HG03066 (cell line): ENCODE data around the gene ZNF407.
A peak's percentile ranks its signal among the peaks of the same experiment; 100 is the strongest.

Experiments
- ATAC-seq: cut with Tn5 transposase; IDR thresholded peaks from one replicate; pipeline ENCODE4 v1.9.1; 2021; ENCODE audit warnings: low read depth; ENCODE audit not compliant: unreplicated experiment

ZNF407 gene

GRCh38 chr18:74818516-74819175 lies 221.0 kb downstream of the ZNF407 start:
- ATAC-seq = no peak

DNA sequence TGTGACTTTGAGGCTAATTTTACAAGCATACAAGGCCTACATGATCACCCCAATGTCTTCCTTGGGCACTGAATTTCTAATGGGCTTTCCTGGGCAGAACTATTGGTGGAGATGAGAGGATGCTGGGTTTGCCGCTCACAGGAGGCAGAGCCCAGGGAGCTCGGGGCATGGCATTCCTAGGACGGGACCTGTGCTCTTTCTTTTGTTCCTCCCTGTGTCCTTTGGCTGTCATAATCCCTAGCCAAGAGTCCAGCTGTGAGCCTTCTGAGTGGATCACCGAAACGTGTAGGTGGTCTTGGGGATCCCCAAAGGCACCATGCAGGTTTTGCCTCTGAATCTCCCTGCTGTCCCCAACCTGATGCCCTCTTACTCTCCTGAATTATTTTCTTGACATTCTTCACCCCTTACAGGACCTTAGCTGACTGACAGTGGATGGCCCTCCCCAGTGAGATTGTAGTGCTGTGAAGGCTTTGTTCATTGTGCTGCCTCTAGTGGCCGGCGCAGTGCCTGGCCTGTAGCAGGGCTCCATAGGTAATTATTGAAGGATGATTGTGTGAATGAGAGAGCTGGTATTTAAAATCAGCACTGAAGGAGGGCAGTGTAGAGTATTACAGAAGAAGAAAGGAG lies 221.9 kb downstream of the ZNF407 start:
- ATAC-seq = peak; percentile 58

GRCh38 chr18:74820160-74820780 lies 222.6 kb downstream of the ZNF407 start:
- ATAC-seq = no peak

GRCh38 chr18:74825460-74825859 lies 227.8 kb downstream of the ZNF407 start:
- no peak for ATAC-seq

- no peak for ATAC-seq
Observed at GRCh38 chr18:74826572-74826971, 228.9 kb downstream of the ZNF407 start.

DNA sequence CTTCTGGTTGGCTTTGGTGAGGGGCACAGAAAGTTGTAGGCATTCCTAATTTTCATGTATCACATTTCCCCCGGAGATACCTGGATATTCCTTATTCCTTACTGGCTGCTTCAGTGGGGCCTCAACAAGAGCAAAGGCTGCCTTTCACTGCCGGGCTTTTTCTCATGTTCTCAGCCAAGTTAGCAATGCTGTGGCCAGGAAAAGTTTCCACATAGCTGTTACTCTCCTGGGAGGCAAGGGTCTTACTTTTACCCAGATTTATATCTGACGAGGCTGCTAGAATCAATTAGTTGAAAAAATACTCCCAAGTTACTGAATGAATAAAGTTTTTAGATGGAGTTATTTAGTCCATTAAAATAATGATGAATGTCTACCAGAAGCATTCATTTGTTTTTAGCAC lies 230.5 kb downstream of the ZNF407 start:
- no peak for ATAC-seq

GRCh38 chr18:74831571-74832250 lies 234.0 kb downstream of the ZNF407 start:
- ATAC-seq = no peak

DNA sequence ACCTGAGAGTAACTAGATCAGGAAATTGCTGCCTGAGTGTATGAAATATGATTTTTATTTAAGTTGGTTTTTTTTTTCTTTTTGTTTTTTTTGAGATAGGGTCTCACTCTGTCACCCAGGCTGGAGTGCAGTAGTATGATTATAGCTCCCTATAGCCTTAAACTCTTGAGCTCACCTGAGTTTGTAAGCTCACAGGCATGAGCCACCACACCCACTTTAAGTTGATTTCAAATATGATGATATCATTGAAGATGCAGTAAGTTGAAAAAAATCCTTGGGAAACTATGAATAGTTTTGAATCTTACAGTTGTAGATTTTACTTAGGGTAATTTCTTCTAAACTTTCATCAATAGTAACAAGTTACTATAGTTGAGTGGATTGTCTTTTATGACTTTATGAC lies 234.7 kb downstream of the ZNF407 start:
- no peak for ATAC-seq

DNA sequence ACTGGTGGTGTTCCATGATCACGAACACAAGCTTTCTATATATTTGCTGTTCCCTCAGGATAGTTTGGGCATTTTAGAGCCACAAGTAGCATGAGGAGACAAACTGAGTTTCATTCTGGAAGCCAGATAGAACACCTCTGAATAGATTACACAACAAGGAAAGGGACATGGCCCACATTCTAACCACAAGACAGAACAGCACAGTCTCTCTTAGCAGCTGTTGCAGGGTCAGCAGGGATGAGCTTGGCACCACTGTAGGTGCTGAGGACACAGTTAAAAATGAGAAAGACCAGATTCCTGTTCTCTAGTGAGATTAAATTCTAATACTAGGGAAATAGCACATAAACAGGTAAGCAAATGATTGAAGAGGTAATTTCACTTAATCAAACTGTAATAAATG lies 235.3 kb downstream of the ZNF407 start:
- ATAC-seq = no peak

DNA sequence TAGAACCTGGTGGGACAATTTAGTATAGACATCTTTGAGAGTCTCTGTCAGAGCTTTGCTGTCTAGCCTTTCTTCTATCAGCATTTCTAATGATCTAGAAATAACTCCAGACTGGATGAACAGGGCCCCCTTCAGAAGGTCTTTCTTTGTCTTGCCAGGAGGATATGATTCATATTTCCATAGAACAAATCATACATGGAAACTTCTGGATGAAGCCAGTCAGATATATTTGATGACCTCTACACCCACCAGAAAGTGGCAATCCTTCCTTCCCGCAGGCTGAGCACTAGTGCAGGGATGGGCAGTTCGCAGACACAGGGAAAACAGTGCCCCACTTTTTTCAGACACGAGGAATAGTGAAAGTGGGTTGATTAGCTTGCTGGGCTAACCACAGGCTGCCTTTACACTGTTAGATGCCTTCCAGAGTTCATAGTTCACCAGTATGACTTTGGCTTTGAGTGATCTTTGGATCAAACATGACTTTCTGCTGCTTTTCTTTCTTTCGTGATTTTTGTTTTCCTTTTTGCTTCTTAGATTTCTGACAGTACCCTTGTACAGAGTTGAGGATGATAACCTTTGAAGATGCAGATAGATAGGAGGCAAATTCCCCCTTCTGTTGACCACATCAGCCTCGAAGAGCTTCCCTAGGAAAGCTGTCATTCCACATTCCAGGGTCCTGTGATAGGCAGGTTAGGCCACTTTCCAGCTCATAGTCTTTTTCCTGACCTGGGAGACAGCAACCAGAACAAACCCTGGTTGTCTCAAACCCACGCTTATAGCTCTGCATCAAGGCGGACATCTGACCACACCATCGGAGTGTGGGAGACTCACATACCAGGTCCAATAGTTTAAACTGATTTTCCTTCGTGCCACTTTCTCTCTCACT lies 237.0 kb downstream of the ZNF407 start:
- ATAC-seq = no peak

DNA sequence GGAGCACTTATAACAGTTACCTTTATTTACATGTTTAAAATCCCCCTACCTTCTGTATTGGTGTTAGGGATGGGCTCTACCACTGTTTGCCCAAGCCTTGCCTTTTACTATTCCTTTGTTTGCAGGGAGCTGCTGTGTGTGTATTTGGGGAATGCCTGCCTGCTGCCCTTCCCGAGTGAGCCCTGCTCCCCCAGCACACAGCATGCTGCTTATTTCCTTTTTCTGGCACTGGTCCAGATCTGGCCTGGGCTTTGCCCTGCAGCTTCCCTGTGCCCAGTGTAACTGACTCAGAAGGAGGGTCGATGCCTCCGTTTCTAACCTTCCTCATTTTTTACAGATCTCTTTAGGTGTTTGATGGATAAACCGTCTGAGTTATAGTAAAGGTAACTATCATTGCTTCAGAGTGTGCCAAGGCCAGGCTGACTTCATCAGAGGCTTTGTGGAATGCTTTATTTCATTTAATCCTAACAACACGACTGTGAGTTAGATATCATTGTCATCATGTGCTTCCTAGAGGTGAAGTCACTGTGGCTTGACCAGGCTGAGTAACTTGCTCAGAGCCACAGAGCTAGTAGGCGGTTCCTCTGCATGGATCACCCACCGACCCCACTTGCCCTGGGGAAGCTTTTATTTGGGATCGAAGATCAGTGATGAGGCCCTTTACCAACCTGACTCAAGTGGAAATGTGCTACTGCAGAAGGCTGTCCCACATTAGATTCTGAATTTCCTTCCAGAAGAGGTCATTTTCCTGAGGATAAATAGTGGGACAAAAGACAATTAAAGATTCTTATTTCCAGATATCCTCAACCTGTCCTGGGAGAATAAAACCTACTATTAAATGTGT lies 238.8 kb downstream of the ZNF407 start:
- no peak for ATAC-seq

- ATAC-seq = no peak
Observed at GRCh38 chr18:74840492-74841167, 243.0 kb downstream of the ZNF407 start.

GRCh38 chr18:74841248-74841647 lies 243.6 kb downstream of the ZNF407 start:
- ATAC-seq = no peak

DNA sequence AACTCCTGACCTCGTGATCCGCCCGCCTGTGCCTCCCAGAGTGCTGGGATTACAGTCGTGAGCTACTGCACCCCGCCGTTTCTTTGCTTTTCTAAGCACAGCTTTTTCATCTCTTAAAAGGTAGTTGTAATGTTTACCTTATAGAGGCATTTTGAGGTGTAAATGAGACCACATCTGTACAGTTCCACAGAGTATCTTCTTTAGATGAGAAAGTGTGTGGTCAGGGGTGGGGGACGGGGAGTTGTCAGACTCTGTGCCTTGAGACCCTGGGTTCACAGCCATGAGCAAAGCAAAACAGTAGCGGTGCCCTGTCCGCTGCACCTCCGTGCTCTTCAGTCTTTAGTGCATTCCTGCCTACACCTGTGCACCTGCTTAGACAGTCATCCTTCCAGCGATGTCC lies 251.6 kb downstream of the ZNF407 start:
- ATAC-seq = no peak

DNA sequence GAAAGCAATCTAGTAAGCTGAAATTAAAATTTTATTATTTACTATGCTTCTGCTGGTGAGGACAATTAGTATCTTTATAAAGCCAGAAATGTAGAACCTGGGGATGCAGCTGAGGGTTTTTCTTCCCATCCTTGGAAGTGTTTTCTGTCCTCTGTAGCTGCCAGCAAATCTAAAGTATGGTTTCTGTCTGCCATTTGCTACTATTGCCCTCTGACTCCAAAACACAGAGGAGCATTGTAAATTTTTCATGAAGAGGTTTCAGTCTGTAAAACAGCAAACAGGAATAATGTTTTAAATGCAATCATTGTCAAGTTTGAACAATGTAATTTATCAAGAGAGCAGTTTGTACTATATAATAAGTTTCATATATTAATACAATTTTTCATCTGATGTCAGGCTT lies 258.8 kb downstream of the ZNF407 start:
- ATAC-seq = no peak

GRCh38 chr18:74856928-74857327 lies 259.3 kb downstream of the ZNF407 start:
- no peak for ATAC-seq

DNA sequence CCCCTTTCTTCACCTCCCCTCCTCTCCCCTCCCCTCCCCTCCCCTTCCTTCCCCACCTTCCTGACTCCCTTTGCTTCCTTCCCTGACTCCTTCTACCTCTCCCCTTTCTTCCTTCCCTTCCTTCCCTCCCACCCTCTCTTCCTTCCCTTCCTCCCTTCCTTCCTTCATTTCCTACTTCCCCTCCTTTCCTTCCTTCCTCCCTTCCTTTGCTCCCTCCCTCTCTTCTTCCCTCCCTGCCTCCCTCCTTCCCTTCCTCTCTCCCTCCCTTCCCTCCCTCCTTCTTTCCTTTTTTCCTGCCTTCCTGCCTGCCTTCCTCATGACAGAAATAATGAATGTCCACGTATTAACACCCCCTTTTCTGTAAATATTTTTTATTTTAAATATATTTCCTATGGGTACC lies 260.2 kb downstream of the ZNF407 start:
- no peak for ATAC-seq

DNA sequence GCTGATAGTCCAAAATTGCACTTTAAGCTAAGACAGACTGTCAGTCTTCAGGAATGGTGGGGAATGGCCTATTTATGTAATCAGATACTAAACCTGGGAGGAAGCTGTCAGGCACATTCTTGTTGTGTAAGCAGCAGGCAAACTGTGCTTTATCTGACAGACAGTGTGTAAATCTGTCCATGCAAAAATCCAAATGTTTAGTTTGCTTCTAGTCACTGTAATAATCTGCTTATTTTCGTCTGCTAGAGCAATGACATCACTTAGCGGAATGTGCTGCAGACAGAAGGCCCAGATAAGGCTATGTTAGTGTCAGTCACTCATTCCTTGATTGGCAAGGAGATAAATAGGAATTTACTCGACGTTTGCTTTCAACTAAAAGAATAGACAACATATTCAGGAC lies 263.5 kb downstream of the ZNF407 start:
- no peak for ATAC-seq

DNA sequence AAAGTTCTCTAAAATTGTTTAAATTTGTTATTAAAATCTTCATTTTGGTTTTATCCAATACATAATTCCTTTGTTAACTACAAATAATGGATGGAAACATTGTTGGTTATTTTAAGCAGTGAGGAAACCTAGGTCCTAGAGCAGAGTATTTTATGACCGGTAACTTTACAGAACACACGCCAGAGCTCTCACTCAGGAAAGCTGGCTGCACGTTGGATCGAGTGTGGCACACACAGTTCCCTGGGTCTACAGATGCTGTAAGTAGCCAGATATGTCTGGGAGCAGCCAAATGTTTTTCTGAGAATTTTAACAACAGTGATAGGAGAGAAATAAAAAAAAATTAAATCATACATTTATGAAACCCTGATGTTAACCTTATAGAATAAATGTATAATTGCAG lies 264.4 kb downstream of the ZNF407 start:
- ATAC-seq = no peak
